ENCODE results near the gene USP40. TPM values are rescaled to one million over a fixed set of nuclear protein-coding genes. Genes with fewer than 3 reads are reported as not detected.

The USP40 gene
- total and polyA plus RNA-seq, 2 experiments from 2014 or later = 5.7 to 11.7 TPM

- H3K27ac ChIP-seq (ENCODE audit: low read depth) = no peak overlapping the region
- Mint-ChIP-seq H3K9me3 (peaks cover 12% of the 10 kb centered on the region), H3K4me1 (no peaks in the 10 kb centered on the region), H3K27me3 (ENCODE audit: insufficient read depth, low read depth, poor library complexity) (no peaks in the 10 kb centered on the region), H3K4me3 (no peak overlapping the region), H3K27ac (no peak overlapping the region), H3K36me3 (ENCODE audit: low read depth) (no peaks in the 10 kb centered on the region)
- TF ChIP-seq EZH2 (IDR thresholded peaks at IDR 0.05; ENCODE audit: low read depth, unreplicated experiment) = no peak
- TF ChIP-seq ETS1 (IDR thresholded peaks at IDR 0.05) = no peak
- TF ChIP-seq ZNF462 (CRISPR knock-in tag; IDR thresholded peaks at IDR 0.05) = no peak
- no peaks in the 10 kb centered on the region; the same call in none of the 2 replicates for H3K9me2 ChIP-seq (ENCODE audit: insufficient read depth)
- H3K27me3 ChIP-seq (ENCODE audit: insufficient read depth) = no peaks in the 10 kb centered on the region
- no peak for DNase-seq (ENCODE audit: low spot score)
- no peaks in the 10 kb centered on the region for H4K20me1 ChIP-seq (replicated peaks; ENCODE audit: insufficient read depth)
- no peaks in the 10 kb centered on the region for H3K36me3 ChIP-seq (ENCODE audit: insufficient read depth)
- no peak overlapping the region for H2AFZ ChIP-seq
- H3K4me2 ChIP-seq = no peak overlapping the region
- H3K79me2 ChIP-seq (replicated peaks; ENCODE audit: insufficient read depth) = no peaks in the 10 kb centered on the region
- ATAC-seq = no peak
- no peaks in the 10 kb centered on the region for H3F3A ChIP-seq (replicated peaks; ENCODE audit: low read depth)
- no peak overlapping the region for H3K4me3 ChIP-seq
- no peaks in the 10 kb centered on the region for H3K4me1 ChIP-seq (ENCODE audit: insufficient read depth)
Measured at GRCh38 chr2:233597522-233597921, 30.9 kb upstream of the USP40 start.

- H3K4me1 ChIP-seq (ENCODE audit: insufficient read depth) = no peaks in the 10 kb centered on the region
- Mint-ChIP-seq H3K36me3 (ENCODE audit: low read depth) (no peaks in the 10 kb centered on the region), H3K27ac (no peak overlapping the region), H3K9me3 (peaks cover 12% of the 10 kb centered on the region), H3K4me3 (no peak overlapping the region), H3K27me3 (ENCODE audit: insufficient read depth, low read depth, poor library complexity) (no peaks in the 10 kb centered on the region), H3K4me1 (no peaks in the 10 kb centered on the region; the same call in 2 of the 3 replicates)
- ATAC-seq (no peak), DNase-seq (ENCODE audit: low spot score) (no peak)
- H3K27ac ChIP-seq (ENCODE audit: low read depth) = no peak overlapping the region
- no peaks in the 10 kb centered on the region for H4K20me1 ChIP-seq (replicated peaks; ENCODE audit: insufficient read depth)
- no peaks in the 10 kb centered on the region; the same call in 1 of the 2 replicates for H3K9me2 ChIP-seq (ENCODE audit: insufficient read depth)
- H3K4me3 ChIP-seq = no peak overlapping the region
- H3K36me3 ChIP-seq (ENCODE audit: insufficient read depth) = no peaks in the 10 kb centered on the region
- no peaks in the 10 kb centered on the region for H3K27me3 ChIP-seq (ENCODE audit: insufficient read depth)
- no peak overlapping the region for H2AFZ ChIP-seq
- no peaks in the 10 kb centered on the region for H3F3A ChIP-seq (replicated peaks; ENCODE audit: low read depth)
- TF ChIP-seq ZNF462 (CRISPR knock-in tag; IDR thresholded peaks at IDR 0.05) (no peak), ZNF114 (CRISPR knock-in tag; IDR thresholded peaks at IDR 0.05) (no peak)
- no peak overlapping the region for H3K4me2 ChIP-seq
- H3K79me2 ChIP-seq (replicated peaks; ENCODE audit: insufficient read depth) = no peaks in the 10 kb centered on the region
Measured at GRCh38 chr2:233593201-233593600, 26.6 kb upstream of the USP40 start.

Data from GM23338 (cell line).